ENCODE measurements around the gene LENG1.

The LENG1 gene

GRCh38 chr19:54115109-54116063, 44.1 kb downstream of the LENG1 start, which contains the start of the genes PRPF31 and TFPT (continued):
- TF ChIP-seq PBX3 (CRISPR knock-in tag; IDR thresholded peaks at IDR 0.05) (no peak), ZNF394 (tag by site-specific recombination; IDR thresholded peaks at IDR 0.05; ENCODE audit: borderline replicate concordance) (peak; percentile 65; the same call in 1 of the 2 replicates), ZNF549 (tag by site-specific recombination; IDR thresholded peaks at IDR 0.05) (no peak), ZFP3 (tag by site-specific recombination; IDR thresholded peaks at IDR 0.05; ENCODE audit: low read depth) (no peak), ZNF670 (tag by site-specific recombination; IDR thresholded peaks at IDR 0.05; ENCODE audit: low read depth) (no peak), ZNF76 (tag by site-specific recombination; IDR thresholded peaks at IDR 0.05; ENCODE audit: borderline replicate concordance, low read depth) (peak; percentile 100), YY2 (tag by site-specific recombination; IDR thresholded peaks at IDR 0.05) (peak; percentile 88), ZNF621 (tag by site-specific recombination; IDR thresholded peaks at IDR 0.05) (no peak), ZNF791 (tag by site-specific recombination; IDR thresholded peaks at IDR 0.05) (no peak), ZSCAN16 (tag by site-specific recombination; IDR thresholded peaks at IDR 0.05) (no peak), ZSCAN30 (tag by site-specific recombination; IDR thresholded peaks at IDR 0.05) (peak; percentile 97), ZNF274 (IDR thresholded peaks at IDR 0.05; ENCODE audit: low read length) (no peak), ZNF274 (tag by site-specific recombination; IDR thresholded peaks at IDR 0.05; ENCODE audit: borderline replicate concordance) (no peak), IKZF3 (tag by site-specific recombination; IDR thresholded peaks at IDR 0.05) (no peak), GLIS2 (tag by site-specific recombination; IDR thresholded peaks at IDR 0.05) (no peak; the same call in 1 of the 2 replicates), ZNF302 (tag by site-specific recombination; IDR thresholded peaks at IDR 0.05; ENCODE audit: low read depth) (no peak), ZNF677 (tag by site-specific recombination; IDR thresholded peaks at IDR 0.05) (no peak), YY1 (tag by site-specific recombination; IDR thresholded peaks at IDR 0.05) (peak; percentile 79), ZNF350 (tag by site-specific recombination; IDR thresholded peaks at IDR 0.05) (no peak), ZNF785 (tag by site-specific recombination; IDR thresholded peaks at IDR 0.05) (peak; percentile 64; the same call in 1 of the 2 replicates), SETDB1 (IDR thresholded peaks at IDR 0.05; ENCODE audit: insufficient read length, low read length) (no peak), ZSCAN5A (tag by site-specific recombination; IDR thresholded peaks at IDR 0.05) (0 out of 2 replicates have a peak, but pooled peaks have one; percentile 26), ZNF266 (tag by site-specific recombination; IDR thresholded peaks at IDR 0.05; ENCODE audit: low read depth) (no peak), ZNF747 (tag by site-specific recombination; IDR thresholded peaks at IDR 0.05) (no peak), ZNF112 (tag by site-specific recombination; IDR thresholded peaks at IDR 0.05) (no peak), PRDM6 (tag by site-specific recombination; IDR thresholded peaks at IDR 0.05) (no peak), MZF1 (tag by site-specific recombination; IDR thresholded peaks at IDR 0.05; ENCODE audit: borderline replicate concordance) (no peak; the same call in 1 of the 2 replicates), ZBTB44 (tag by site-specific recombination; IDR thresholded peaks at IDR 0.05) (0 out of 2 replicates have a peak, but pooled peaks have one; percentile 15), ZNF473 (tag by site-specific recombination; IDR thresholded peaks at IDR 0.05) (no peak), GLIS1 (tag by site-specific recombination; IDR thresholded peaks at IDR 0.05) (peak; percentile 33), ZNF426 (tag by site-specific recombination; IDR thresholded peaks at IDR 0.05) (no peak), SP2 (tag by site-specific recombination; IDR thresholded peaks at IDR 0.05) (peak; percentile 90), ZFHX2 (tag by site-specific recombination; conservative IDR thresholded peaks at IDR 0.05) (peak; percentile 86)
